HG03025 (cell line): ENCODE results near the gene CKAP4.

ENCODE experiments used
- ATAC-seq: cut with Tn5 transposase; IDR thresholded peaks from one replicate; pipeline ENCODE4 v1.9.1; 2021; ENCODE audit warnings: mild to moderate bottlenecking, moderate library complexity; ENCODE audit not compliant: unreplicated experiment, low FRiP score

Gene CKAP4

GRCh38 chr12:106245767-106246166 lies 2.1 kb downstream of the CKAP4 start:
- no peak for ATAC-seq

- ATAC-seq: no peak
Measured at GRCh38 chr12:106243620-106244019, 4.2 kb downstream of the CKAP4 start.

- ATAC-seq: no peak
Measured at GRCh38 chr12:106240821-106241220, 7.0 kb downstream of the CKAP4 start.

- no peak for ATAC-seq
Measured at GRCh38 chr12:106239951-106240335, 7.9 kb downstream of the CKAP4 start.

- no peak for ATAC-seq
Measured at GRCh38 chr12:106239241-106239950, 8.4 kb downstream of the CKAP4 start.

- no peak for ATAC-seq
Measured at GRCh38 chr12:106238146-106238545, 9.7 kb downstream of the CKAP4 start.

GRCh38 chr12:106235770-106236169 lies 12.1 kb downstream of the CKAP4 start:
- ATAC-seq: no peak

GRCh38 chr12:106234449-106234848 lies 13.4 kb downstream of the CKAP4 start:
- no peak for ATAC-seq

- ATAC-seq: no peak
Measured at GRCh38 chr12:106233011-106233410, 14.8 kb downstream of the CKAP4 start.

GRCh38 chr12:106229036-106229591 lies 18.7 kb downstream of the CKAP4 start:
- ATAC-seq: no peak

GRCh38 chr12:106228320-106228710 lies 19.5 kb downstream of the CKAP4 start:
- no peak for ATAC-seq

GRCh38 chr12:106227641-106228319 lies 20.0 kb downstream of the CKAP4 start:
- ATAC-seq: no peak

- no peak for ATAC-seq
Measured at GRCh38 chr12:106226884-106227640, 20.8 kb downstream of the CKAP4 start.

- no peak for ATAC-seq
Measured at GRCh38 chr12:106224355-106224706, 23.5 kb downstream of the CKAP4 start.

GRCh38 chr12:106223485-106224354 lies 24.1 kb downstream of the CKAP4 start:
- ATAC-seq: no peak

- ATAC-seq: no peak
Measured at GRCh38 chr12:106220536-106220935, 27.3 kb downstream of the CKAP4 start.

GRCh38 chr12:106219043-106219442 lies 28.8 kb downstream of the CKAP4 start:
- ATAC-seq: no peak

- ATAC-seq: no peak
Measured at GRCh38 chr12:106217706-106218105, 30.1 kb downstream of the CKAP4 start.

GRCh38 chr12:106214571-106214970 lies 33.2 kb downstream of the CKAP4 start:
- no peak for ATAC-seq

- no peak for ATAC-seq
Measured at GRCh38 chr12:106213662-106214061, 34.2 kb downstream of the CKAP4 start.
